Panc1 (cell line): ENCODE results near the gene CKS1B. TPM values are rescaled to one million over a fixed set of nuclear protein-coding genes. Genes with fewer than 3 reads are reported as not detected.

Source experiments
- ATAC-seq: fragments of 200-7000 bp; cut with Tn5 transposase; 2 replicates; pipeline ENCODE4 v1.9.1; 2020; ENCODE audit warnings: mild to moderate bottlenecking, moderate library complexity
- BruUV-seq: library from RNA; stranded (reverse); fragments of 400-500 nt; replicated peaks from 2 replicates; lab custom pipeline; 2021; lab: Mats Ljungman, UMichigan
- CTCF ChIA-PET: fragments of 300-600 bp; sonication (Branson Sonifier 250); formaldehyde crosslinking; loops from one replicate; lab custom pipeline; 2022; ENCODE audit warnings: antibody characterized with exemption; lab: Charles Lee
- POLR2A ChIA-PET: fragments of 300-600 bp; sonication (Branson Sonifier 250); formaldehyde crosslinking; loops from one replicate; lab custom pipeline; 2022; ENCODE audit warnings: antibody characterized with exemption; lab: Charles Lee
- DNase-seq: peaks from one replicate; pipeline ENCODE4 v3.0.0-alpha.2; 2010; ENCODE audit warnings: low read depth, low spot score
- H3K27ac ChIP-seq: 2 replicates; pipeline ENCODE4 v1.5.1; 2011; ENCODE audit warnings: mild to moderate bottlenecking, low read length, inconsistent platforms
- H3K27me3 ChIP-seq: fragments of 200-500 bp; sonication (Bioruptor generic); 2 replicates; pipeline ENCODE4 v1.6.0; 2014; ENCODE audit warnings: low read length, inconsistent platforms; ENCODE audit not compliant: control insufficient read depth, insufficient read depth
- H3K36me3 ChIP-seq: fragments of 200-500 bp; sonication (Bioruptor generic); 2 replicates; pipeline ENCODE4 v1.5.1; 2014; ENCODE audit warnings: inconsistent platforms, mild to moderate bottlenecking, low read length, moderate library complexity; ENCODE audit not compliant: control insufficient read depth, insufficient read depth
- H3K4me1 ChIP-seq: 2 replicates; pipeline ENCODE4 v1.5.1; 2011; ENCODE audit warnings: inconsistent platforms, mild to moderate bottlenecking, low read length, moderate library complexity; ENCODE audit not compliant: control insufficient read depth, insufficient read depth
- H3K4me3 ChIP-seq, 2 experiments: 2 replicates each; pipeline ENCODE4 v1.5.1; 2011 to 2012; ENCODE audit warnings: low read depth in 2 of 2, low read length in 2 of 2, mild to moderate bottlenecking in 2 of 2, inconsistent platforms in 1 of 2, moderate library complexity in 1 of 2
- H3K9me3 ChIP-seq: fragments of 200-500 bp; sonication (Bioruptor generic); 2 replicates; pipeline ENCODE4 v1.5.1; 2014; ENCODE audit warnings: low read depth, mild to moderate bottlenecking, inconsistent platforms, low read length, moderate library complexity; ENCODE audit not compliant: control insufficient read depth, insufficient read depth
- CTCF ChIP-seq: fragments of 450-650 bp; IDR thresholded peaks from 2 replicates; pipeline ENCODE4 v1.5.1; 2017; ENCODE audit warnings: mild to moderate bottlenecking
- POLR2AphosphoS5 ChIP-seq: IDR thresholded peaks from 2 replicates; pipeline ENCODE4 v1.6.1; 2012; ENCODE audit warnings: mild to moderate bottlenecking, low read depth, low read length, moderate library complexity
- REST ChIP-seq, 2 experiments: IDR thresholded peaks; 2 replicates each; pipeline ENCODE4 v1.6.1; 2011 to 2012; ENCODE audit warnings: low read depth in 2 of 2, control low read depth in 1 of 2, low read length in 1 of 2, mild to moderate bottlenecking in 1 of 2, moderate library complexity in 1 of 2; ENCODE audit not compliant: insufficient read depth in 1 of 2
- SIN3A ChIP-seq: IDR thresholded peaks from 2 replicates; pipeline ENCODE4 v1.6.1; 2012; ENCODE audit warnings: low read depth, mild to moderate bottlenecking, low read length, moderate library complexity, borderline replicate concordance; ENCODE audit not compliant: insufficient read depth
- TCF7L2 ChIP-seq: IDR thresholded peaks from 2 replicates; pipeline ENCODE4 v1.6.1; 2011; ENCODE audit warnings: mild to moderate bottlenecking, low read depth, low read length, inconsistent platforms
- in situ Hi-C: cut with HindIII; loops from 2 replicates; pipeline ENCODE4 v1.10.0; 2016; ENCODE audit warnings: low sequenced_read_pairs, low pct_unique_long_range_greater_than_20kb
- intact Hi-C: fragments of 100-400 bp; cut with micrococcal nuclease; formaldehyde crosslinking; loops from one replicate; pipeline ENCODE4 v1.10.0; 2022; ENCODE audit not compliant: unreplicated experiment
- total RNA-seq: library from RNA; stranded (reverse); gene quantifications from one replicate; pipeline ENCODE4 v1.2.1, GENCODE V29; 2021; ENCODE audit not compliant: unreplicated experiment

The CKS1B gene
- total RNA-seq, 1 experiment from 2014 or later, result 212 TPM

GRCh38 chr1:154989195-154989860 lies 14.8 kb downstream of the CKS1B start:
- no TSS peak for BruUV-seq
- TF ChIP-seq REST (IDR thresholded peaks at IDR 0.05; ENCODE audit: insufficient read depth in 1 of 2, low read depth in 2 of 2, low read length in 1 of 2) (no peak), POLR2AphosphoS5 (no peak), TCF7L2 (no peak), SIN3A (no peak), CTCF (no peak)
- in situ Hi-C loops, result no loop called here
- ATAC-seq, result no peak
- peaks cover 4% of the 10 kb centered on the region; the same call in 1 of the 2 replicates for H3K36me3 ChIP-seq
- no peaks in the 10 kb centered on the region for H3K9me3 ChIP-seq
- H3K4me1 ChIP-seq, result peaks cover 5% of the 10 kb centered on the region
- no peaks in the 10 kb centered on the region for H3K27me3 ChIP-seq
- intact Hi-C loops, result no loop called here
- no peak overlapping the region for H3K4me3 ChIP-seq
- CTCF ChIA-PET, result no interaction called here
- DNase-seq, result no peak
- no peak overlapping the region for H3K27ac ChIP-seq
- POLR2A ChIA-PET, result no interaction called here

GRCh38 chr1:154990276-154990675 lies 15.8 kb downstream of the CKS1B start:
- Histone ChIP-seq H3K4me1 (peaks cover 5% of the 10 kb centered on the region), H3K27ac (no peak overlapping the region), H3K36me3 (peaks cover 4% of the 10 kb centered on the region; the same call in 1 of the 2 replicates), H3K27me3 (no peaks in the 10 kb centered on the region), H3K4me3 (no peak overlapping the region), H3K9me3 (no peaks in the 10 kb centered on the region)
- no TSS peak for BruUV-seq
- in situ Hi-C loops (no loop called here), intact Hi-C loops (no loop called here)
- no peak for TF ChIP-seq REST (IDR thresholded peaks at IDR 0.05; ENCODE audit: insufficient read depth in 1 of 2, low read depth in 2 of 2, low read length in 1 of 2)
- TF ChIP-seq SIN3A, result no peak
- no peak for TF ChIP-seq TCF7L2
- TF ChIP-seq POLR2AphosphoS5, result no peak
- no peak for TF ChIP-seq CTCF
- CTCF ChIA-PET, result no interaction called here
- ATAC-seq, result no peak
- no peak for DNase-seq
- POLR2A ChIA-PET, result no interaction called here
